Epithelial cell of proximal tubule (primary cell): ENCODE measurements around the gene WDR36. TPM values are rescaled to one million over a fixed set of nuclear protein-coding genes. Genes with fewer than 3 reads are reported as not detected.

Experiments
- DNase-seq: peaks from one replicate; pipeline ENCODE4 v3.0.0-alpha.2; 2011; ENCODE audit warnings: low read depth
- H3K4me3 ChIP-seq: 2 replicates; pipeline ENCODE4 v1.5.1; 2011; ENCODE audit warnings: low read depth, mild to moderate bottlenecking, low read length
- CTCF ChIP-seq: conservative IDR thresholded peaks from 2 replicates; pipeline ENCODE4 v1.5.1; 2012; ENCODE audit warnings: low read depth, mild to moderate bottlenecking, low read length
- total RNA-seq: library from RNA; depleted of rRNA; stranded (reverse); fragments of >200 nt; gene quantifications from 2 replicates; pipeline ENCODE4 v1.2.3, GENCODE V29; 2015

The WDR36 gene
- 21.0 and 35.7 TPM in 2 replicates for total RNA-seq

- DNase-seq = peak; percentile 68
- TF ChIP-seq CTCF = no peak
- H3K4me3 ChIP-seq = peak within 1 kb of the TSS; percentile 86
Observed at GRCh38 chr5:111092062-111092853, at the start of gene WDR36. Gene WDR36 (plus strand): TSS chr5:111092348. CDS start chr5:111092457, 109 bp downstream.

GRCh38 chr5:111043712-111044506 lies 48.2 kb upstream of the WDR36 start:
- no peak for DNase-seq
- no peak overlapping the region for H3K4me3 ChIP-seq
- TF ChIP-seq CTCF = no peak

- DNase-seq = no peak
- H3K4me3 ChIP-seq = no peak overlapping the region
- no peak for TF ChIP-seq CTCF
Observed at GRCh38 chr5:111058064-111058463, 34.1 kb upstream of the WDR36 start.

GRCh38 chr5:111060169-111060568 lies 32.0 kb upstream of the WDR36 start:
- H3K4me3 ChIP-seq = no peak overlapping the region
- no peak for DNase-seq
- no peak for TF ChIP-seq CTCF

GRCh38 chr5:111061618-111062017 lies 30.5 kb upstream of the WDR36 start:
- TF ChIP-seq CTCF = no peak
- no peak for DNase-seq
- H3K4me3 ChIP-seq = no peak overlapping the region

- no peak overlapping the region for H3K4me3 ChIP-seq
- DNase-seq = no peak
- TF ChIP-seq CTCF = peak; percentile 86
Observed at GRCh38 chr5:111063709-111064322, 28.3 kb upstream of the WDR36 start.
